ENCODE data around the gene PPHLN1. TPM values are rescaled to one million over a fixed set of nuclear protein-coding genes. Genes with fewer than 3 reads are reported as not detected.
"Not testable (repeated sequence)": the region's sequence is repeated elsewhere in the genome, so short reads cannot be mapped to it uniquely, and the experiment has no call there.

PPHLN1 gene
- total RNA-seq, 6 experiments from 2014 or later = 15.8 to 33.0 (median 21.5) TPM

DNA sequence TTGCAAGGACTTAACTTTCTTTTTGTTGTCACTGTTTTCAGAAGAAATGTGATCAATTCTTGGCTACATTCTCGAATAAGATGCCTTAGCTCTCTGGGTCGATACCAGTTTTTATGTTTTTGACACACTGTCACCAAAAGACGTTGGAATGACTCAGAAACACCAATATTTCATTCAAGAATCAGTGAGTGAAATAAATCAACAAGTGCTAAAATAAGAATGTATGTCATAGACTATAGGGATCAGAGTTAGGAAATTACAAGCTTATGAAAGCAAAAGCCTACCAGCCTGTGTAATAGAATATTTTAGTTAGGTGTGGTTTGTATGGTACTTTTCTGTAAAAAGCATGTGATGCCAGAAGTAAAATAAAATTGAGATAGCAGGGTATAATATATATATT is 17.8 kb downstream of the PPHLN1 start:
- H3K9me3 ChIP-seq = no peaks in the 10 kb centered on the region
- H3K4me3 ChIP-seq = no peak overlapping the region
- no peak for TF ChIP-seq POLR2A (IDR thresholded peaks at IDR 0.05)
- TF ChIP-seq, protein P1, sequence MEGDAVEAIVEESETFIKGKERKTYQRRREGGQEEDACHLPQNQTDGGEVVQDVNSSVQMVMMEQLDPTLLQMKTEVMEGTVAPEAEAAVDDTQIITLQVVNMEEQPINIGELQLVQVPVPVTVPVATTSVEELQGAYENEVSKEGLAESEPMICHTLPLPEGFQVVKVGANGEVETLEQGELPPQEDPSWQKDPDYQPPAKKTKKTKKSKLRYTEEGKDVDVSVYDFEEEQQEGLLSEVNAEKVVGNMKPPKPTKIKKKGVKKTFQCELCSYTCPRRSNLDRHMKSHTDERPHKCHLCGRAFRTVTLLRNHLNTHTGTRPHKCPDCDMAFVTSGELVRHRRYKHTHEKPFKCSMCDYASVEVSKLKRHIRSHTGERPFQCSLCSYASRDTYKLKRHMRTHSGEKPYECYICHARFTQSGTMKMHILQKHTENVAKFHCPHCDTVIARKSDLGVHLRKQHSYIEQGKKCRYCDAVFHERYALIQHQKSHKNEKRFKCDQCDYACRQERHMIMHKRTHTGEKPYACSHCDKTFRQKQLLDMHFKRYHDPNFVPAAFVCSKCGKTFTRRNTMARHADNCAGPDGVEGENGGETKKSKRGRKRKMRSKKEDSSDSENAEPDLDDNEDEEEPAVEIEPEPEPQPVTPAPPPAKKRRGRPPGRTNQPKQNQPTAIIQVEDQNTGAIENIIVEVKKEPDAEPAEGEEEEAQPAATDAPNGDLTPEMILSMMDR (IDR thresholded peaks at IDR 0.05) = no peak
- H3K4me1 ChIP-seq = no peaks in the 10 kb centered on the region
- 67% methylated on average over 3 of the region's 3 CpGs for whole genome bisulfite sequencing (ENCODE audit: insufficient coverage, low coverage, low lambda C conversion rate, missing lambda C conversion rate)
- H3K36me3 ChIP-seq = no peaks in the 10 kb centered on the region
- no peaks in the 10 kb centered on the region for H3K27me3 ChIP-seq
- ATAC-seq (no peak), DNase-seq (no peak)
- intact Hi-C loops (cut with DNase I) = no loop called here
- H3K27ac ChIP-seq = no peak overlapping the region

DNA sequence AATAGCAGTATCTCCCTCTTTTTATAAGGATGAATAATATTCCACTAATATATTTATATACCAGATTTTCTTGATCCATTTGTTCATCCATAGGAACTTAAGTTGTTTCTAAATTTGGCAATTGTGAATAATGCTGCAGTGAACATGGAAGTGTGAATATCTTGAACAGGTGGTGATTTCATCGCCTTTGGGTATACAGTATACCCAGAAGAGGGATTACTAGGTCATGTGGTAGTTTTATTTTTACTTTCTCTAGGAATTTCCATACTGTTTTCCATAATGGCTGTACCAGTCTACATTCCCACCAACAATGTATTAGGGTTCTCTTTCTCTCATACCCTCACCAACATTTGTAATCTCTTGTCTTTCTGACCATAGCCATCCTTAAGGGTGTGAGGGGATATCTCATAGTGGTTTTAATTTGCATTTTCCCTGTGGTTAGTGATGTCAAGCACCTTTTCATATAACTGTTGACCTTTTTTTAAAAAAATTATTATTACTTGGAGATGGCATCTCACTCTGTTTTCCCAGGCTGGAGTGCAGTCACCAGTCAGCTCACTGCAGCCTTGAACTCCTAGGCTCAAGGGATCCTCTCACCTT is 20.5 kb downstream of the PPHLN1 start:
- DNase-seq (no peak), ATAC-seq (no peak)
- Histone ChIP-seq H3K9me3 (no peaks in the 10 kb centered on the region), H3K27me3 (no peaks in the 10 kb centered on the region), H3K36me3 (no peaks in the 10 kb centered on the region), H3K4me1 (no peaks in the 10 kb centered on the region), H3K27ac (no peak overlapping the region), H3K4me3 (no peak overlapping the region)
- 100% methylated on average over 1 of the region's 1 CpG for WGBS (ENCODE audit: insufficient coverage, low coverage, low lambda C conversion rate, missing lambda C conversion rate)
- intact Hi-C loops (cut with DNase I) = no loop called here
- no peak for TF ChIP-seq POLR2A (IDR thresholded peaks at IDR 0.05)
- TF ChIP-seq, protein P1 (IDR thresholded peaks at IDR 0.05) = no peak

- H3K27ac ChIP-seq; ATAC-seq; H3K27me3 ChIP-seq; H3K4me3 ChIP-seq; intact Hi-C loops (cut with DNase I); H3K4me1 ChIP-seq; H3K9me3 ChIP-seq; H3K36me3 ChIP-seq: not testable (repeated sequence)
- WGBS (ENCODE audit: insufficient coverage, low coverage, low lambda C conversion rate, missing lambda C conversion rate) = 90% methylated on average over 6 of the region's 16 CpGs
- peak in 1 of 3 donors; percentile 33 for DNase-seq
These were observed 23.4 kb downstream of the PPHLN1 start for GRCh38 chr12:42349119-42350020.

GRCh38 chr12:42350021-42350407 is 24.0 kb downstream of the PPHLN1 start:
- H3K27me3 ChIP-seq; intact Hi-C loops (cut with DNase I); ATAC-seq; H3K9me3 ChIP-seq; H3K27ac ChIP-seq; H3K36me3 ChIP-seq; H3K4me3 ChIP-seq; H3K4me1 ChIP-seq: not testable (repeated sequence)
- peak in 1 of 3 donors; percentile 53 for DNase-seq
- no CpG with 5 or more reads among the region's 34 CpGs for WGBS (ENCODE audit: insufficient coverage, low coverage, low lambda C conversion rate, missing lambda C conversion rate)

- intact Hi-C loops (cut with DNase I) = no loop called here
- no peak for DNase-seq
- no peak overlapping the region for H3K27ac ChIP-seq
These were observed 30.4 kb downstream of the PPHLN1 start for GRCh38 chr12:42356344-42356743.

More at GRCh38 chr12:42356344-42356743, 30.4 kb downstream of the PPHLN1 start:
- Histone ChIP-seq H3K4me3 (no peak overlapping the region), H3K9me3 (no peaks in the 10 kb centered on the region), H3K36me3 (no peaks in the 10 kb centered on the region), H3K4me1 (no peaks in the 10 kb centered on the region), H3K27me3 (no peaks in the 10 kb centered on the region)
- TF ChIP-seq, protein P1 (IDR thresholded peaks at IDR 0.05) = no peak
- TF ChIP-seq POLR2A (IDR thresholded peaks at IDR 0.05) = no peak
- no peak for ATAC-seq
- 94% methylated on average over 2 of the region's 2 CpGs for WGBS (ENCODE audit: insufficient coverage, low coverage, low lambda C conversion rate, missing lambda C conversion rate)
